A673 (cell line): ENCODE measurements around the gene GMEB2. TPM values are rescaled to one million over a fixed set of nuclear protein-coding genes. Genes with fewer than 3 reads are reported as not detected.

Experiments used
- BruUV-seq: library from RNA; stranded (reverse); fragments of 400-500 nt; replicated peaks from 2 replicates; lab custom pipeline; 2021; lab: Mats Ljungman, UMichigan
- CTCF ChIA-PET: fragments of 300-600 bp; sonication (Branson Sonifier 250); formaldehyde crosslinking; loops from one replicate; lab custom pipeline; 2022; ENCODE audit warnings: antibody characterized with exemption; lab: Charles Lee
- POLR2A ChIA-PET: fragments of 300-600 bp; sonication (Branson Sonifier 250); formaldehyde crosslinking; loops from one replicate; lab custom pipeline; 2022; ENCODE audit warnings: antibody characterized with exemption; ENCODE audit not compliant: low non-redundant PET; lab: Charles Lee
- DNase-seq: peaks from one replicate; pipeline ENCODE4 v3.0.0-alpha.2; 2015; ENCODE audit warnings: low spot score
- H3K27ac ChIP-seq: fragments of 200-600 bp; sonication (generic); 2 replicates; pipeline ENCODE4 v1.5.1; 2016; ENCODE audit warnings: mixed run types, low read depth, mild to moderate bottlenecking, mixed read lengths, antibody characterized with exemption, low read length; ENCODE audit not compliant: poor library complexity, severe bottlenecking
- H3K27me3 ChIP-seq: fragments of 200-600 bp; sonication (generic); replicated peaks from 2 replicates; pipeline ENCODE4 v1.6.1; 2017; ENCODE audit warnings: mixed run types, low read depth, mild to moderate bottlenecking, mixed read lengths, antibody characterized with exemption, low read length; ENCODE audit not compliant: insufficient read depth, poor library complexity
- H3K36me3 ChIP-seq: fragments of 200-600 bp; sonication (generic); 2 replicates; pipeline ENCODE4 v1.6.1; 2016; ENCODE audit warnings: mixed run types, mild to moderate bottlenecking, mixed read lengths, antibody characterized with exemption, low read length; ENCODE audit not compliant: insufficient read depth, poor library complexity, severe bottlenecking
- H3K4me1 ChIP-seq: fragments of 200-600 bp; sonication (generic); 2 replicates; pipeline ENCODE4 v1.6.1; 2017; ENCODE audit warnings: mixed run types, mild to moderate bottlenecking, mixed read lengths, antibody characterized with exemption, low read length; ENCODE audit not compliant: insufficient read depth, poor library complexity, severe bottlenecking
- H3K4me3 ChIP-seq: fragments of 200-600 bp; sonication (generic); 2 replicates; pipeline ENCODE4 v1.5.1; 2016; ENCODE audit warnings: low read depth, mixed run types, mild to moderate bottlenecking, mixed read lengths, low read length; ENCODE audit not compliant: poor library complexity, severe bottlenecking
- H3K9me3 ChIP-seq: fragments of 200-600 bp; sonication (generic); 2 replicates; pipeline ENCODE4 v1.6.1; 2016; ENCODE audit warnings: mixed run types, low read depth, mild to moderate bottlenecking, mixed read lengths, antibody characterized with exemption, low read length; ENCODE audit not compliant: poor library complexity, severe bottlenecking
- EZH2 ChIP-seq: fragments of 200-600 bp; sonication (generic); IDR thresholded peaks from 2 replicates; pipeline ENCODE4 v1.6.1; 2017; ENCODE audit warnings: borderline replicate concordance, low read depth, mild to moderate bottlenecking, mixed read lengths, antibody characterized with exemption, low read length; ENCODE audit not compliant: poor library complexity, severe bottlenecking
- intact Hi-C: fragments of 100-400 bp; cut with micrococcal nuclease; formaldehyde crosslinking; loops from one replicate; pipeline ENCODE4 v1.10.0; 2022; ENCODE audit not compliant: unreplicated experiment
- total RNA-seq: library from RNA; stranded (reverse); gene quantifications from 2 replicates; pipeline ENCODE4 v1.2.3, GENCODE V29; 2021
- TF ChIP-seq, protein P1 (sequence below): fragments of 300-800, 200-600 bp; sonication (generic); conservative IDR thresholded peaks from 2 replicates; pipeline ENCODE4 v1.5.1; 2017; ENCODE audit warnings: low read depth, mild to moderate bottlenecking, antibody characterized with exemption, low read length, moderate library complexity, mixed read lengths

GMEB2 gene
- total RNA-seq, 1 experiment from 2014 or later, result 12.8 TPM

GRCh38 chr20:63656451-63656850, 29.6 kb upstream of the GMEB2 start:
- BruUV-seq, result TSS peak; percentile 68
- no peaks in the 10 kb centered on the region for H3K36me3 ChIP-seq
- H3K9me3 ChIP-seq, result no peaks in the 10 kb centered on the region
- peaks cover 32% of the 10 kb centered on the region for H3K4me1 ChIP-seq
- TF ChIP-seq, protein P1, sequence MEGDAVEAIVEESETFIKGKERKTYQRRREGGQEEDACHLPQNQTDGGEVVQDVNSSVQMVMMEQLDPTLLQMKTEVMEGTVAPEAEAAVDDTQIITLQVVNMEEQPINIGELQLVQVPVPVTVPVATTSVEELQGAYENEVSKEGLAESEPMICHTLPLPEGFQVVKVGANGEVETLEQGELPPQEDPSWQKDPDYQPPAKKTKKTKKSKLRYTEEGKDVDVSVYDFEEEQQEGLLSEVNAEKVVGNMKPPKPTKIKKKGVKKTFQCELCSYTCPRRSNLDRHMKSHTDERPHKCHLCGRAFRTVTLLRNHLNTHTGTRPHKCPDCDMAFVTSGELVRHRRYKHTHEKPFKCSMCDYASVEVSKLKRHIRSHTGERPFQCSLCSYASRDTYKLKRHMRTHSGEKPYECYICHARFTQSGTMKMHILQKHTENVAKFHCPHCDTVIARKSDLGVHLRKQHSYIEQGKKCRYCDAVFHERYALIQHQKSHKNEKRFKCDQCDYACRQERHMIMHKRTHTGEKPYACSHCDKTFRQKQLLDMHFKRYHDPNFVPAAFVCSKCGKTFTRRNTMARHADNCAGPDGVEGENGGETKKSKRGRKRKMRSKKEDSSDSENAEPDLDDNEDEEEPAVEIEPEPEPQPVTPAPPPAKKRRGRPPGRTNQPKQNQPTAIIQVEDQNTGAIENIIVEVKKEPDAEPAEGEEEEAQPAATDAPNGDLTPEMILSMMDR, result no peak
- no peaks in the 10 kb centered on the region for H3K27me3 ChIP-seq
- no peak overlapping the region for H3K27ac ChIP-seq
- ChIA-PET CTCF (no interaction called here), POLR2A (no interaction called here)
- DNase-seq, result no peak
- H3K4me3 ChIP-seq, result no peak overlapping the region
- intact Hi-C loops, result no loop called here

- BruUV-seq, result no TSS peak
- intact Hi-C loops, result no loop called here
- Histone ChIP-seq H3K4me3 (no peak overlapping the region), H3K27ac (no peak overlapping the region), H3K4me1 (peaks cover 34% of the 10 kb centered on the region), H3K36me3 (no peaks in the 10 kb centered on the region), H3K9me3 (no peaks in the 10 kb centered on the region), H3K27me3 (no peaks in the 10 kb centered on the region)
- CTCF ChIA-PET, result no interaction called here
- no peak for DNase-seq
- no peak for TF ChIP-seq EZH2
- TF ChIP-seq, protein P1, result no peak
- POLR2A ChIA-PET, result no interaction called here
Measured at GRCh38 chr20:63655249-63655648, 28.3 kb upstream of the GMEB2 start.

- peak overlapping the region; percentile 76 for H3K27ac ChIP-seq
- no peak for DNase-seq
- peak overlapping the region; percentile 95 for H3K4me3 ChIP-seq
- no TSS peak for BruUV-seq
- no peaks in the 10 kb centered on the region for H3K27me3 ChIP-seq
- H3K4me1 ChIP-seq, result peaks cover 29% of the 10 kb centered on the region
- H3K36me3 ChIP-seq, result no peaks in the 10 kb centered on the region
- no peak for TF ChIP-seq EZH2
- TF ChIP-seq, protein P1, result no peak
- ChIA-PET POLR2A (interaction anchor here (0.6 kb wide), 1 partner anchor 69 kb away, joined by 4 read pairs; no protein-coding TSS in a partner anchor), CTCF (no interaction called here)
- H3K9me3 ChIP-seq, result no peaks in the 10 kb centered on the region
- intact Hi-C loops, result no loop called here
Measured at GRCh38 chr20:63653974-63654668, 27.2 kb upstream of the GMEB2 start.
